Activated naive CD4-positive, alpha-beta T cell (primary cell): Measurements from ENCODE around the gene RPS23.

Experiments used
- DNase-seq, 4 experiments: peaks; one replicate each; lab custom pipeline; 2025; lab: John Stamatoyannopoulos, UW

Gene RPS23

GRCh38 chr5:82277987-82278710, at the start of gene RPS23:
Gene RPS23 (minus strand): TSS chr5:82278354. CDS start chr5:82278323, 31 bp downstream.
- DNase-seq, result peak; percentile 75 to 85 (median 79)

GRCh38 chr5:82327941-82328340, 49.8 kb upstream of the RPS23 start:
- DNase-seq, result no peak

- no peak for DNase-seq
These were observed 47.8 kb upstream of the RPS23 start for GRCh38 chr5:82325996-82326395.

- no peak for DNase-seq
These were observed 47.0 kb upstream of the RPS23 start for GRCh38 chr5:82325155-82325554.

- DNase-seq, result no peak
These were observed 42.8 kb upstream of the RPS23 start for GRCh38 chr5:82320966-82321365.

- no peak for DNase-seq
These were observed 41.7 kb upstream of the RPS23 start for GRCh38 chr5:82319651-82320376.

- no peak for DNase-seq
These were observed 41.0 kb upstream of the RPS23 start for GRCh38 chr5:82319192-82319591.

- no peak for DNase-seq
These were observed 37.0 kb upstream of the RPS23 start for GRCh38 chr5:82314964-82315758.

- DNase-seq, result no peak
These were observed 34.9 kb upstream of the RPS23 start for GRCh38 chr5:82313016-82313415.

GRCh38 chr5:82312373-82312856, 34.3 kb upstream of the RPS23 start:
- DNase-seq, result no peak

GRCh38 chr5:82309091-82309531, 31.0 kb upstream of the RPS23 start:
- no peak for DNase-seq

GRCh38 chr5:82308416-82308815, 30.3 kb upstream of the RPS23 start:
- no peak for DNase-seq

- DNase-seq, result no peak
These were observed 29.3 kb upstream of the RPS23 start for GRCh38 chr5:82307451-82307850.

- DNase-seq, result no peak
These were observed 28.0 kb upstream of the RPS23 start for GRCh38 chr5:82306151-82306550.

GRCh38 chr5:82301190-82301589, 23.0 kb upstream of the RPS23 start:
- DNase-seq, result no peak

GRCh38 chr5:82298668-82299067, 20.5 kb upstream of the RPS23 start:
- DNase-seq, result no peak

- no peak for DNase-seq
These were observed 19.6 kb upstream of the RPS23 start for GRCh38 chr5:82297711-82298110.

- no peak for DNase-seq
These were observed 18.8 kb upstream of the RPS23 start for GRCh38 chr5:82296929-82297328.

- DNase-seq, result no peak
These were observed 17.9 kb upstream of the RPS23 start for GRCh38 chr5:82295959-82296531.

GRCh38 chr5:82295144-82295543, 17.0 kb upstream of the RPS23 start:
- DNase-seq, result no peak

- no peak for DNase-seq
These were observed 13.3 kb upstream of the RPS23 start for GRCh38 chr5:82291420-82291819.

- DNase-seq, result no peak
These were observed 12.8 kb upstream of the RPS23 start for GRCh38 chr5:82290908-82291307.
